GM10266 (cell line): ENCODE results near the gene FBXL7.

Source experiments
- DNase-seq: peaks from one replicate; pipeline ENCODE4 v3.0.0; 2012; ENCODE audit errors: extremely low spot score
- CTCF ChIP-seq: IDR thresholded peaks from 2 replicates; pipeline ENCODE4 v1.5.1; 2012; ENCODE audit warnings: mild to moderate bottlenecking, low read depth; ENCODE audit not compliant: control insufficient read depth, insufficient read depth; ENCODE audit errors: missing control alignments

The FBXL7 gene

DNA sequence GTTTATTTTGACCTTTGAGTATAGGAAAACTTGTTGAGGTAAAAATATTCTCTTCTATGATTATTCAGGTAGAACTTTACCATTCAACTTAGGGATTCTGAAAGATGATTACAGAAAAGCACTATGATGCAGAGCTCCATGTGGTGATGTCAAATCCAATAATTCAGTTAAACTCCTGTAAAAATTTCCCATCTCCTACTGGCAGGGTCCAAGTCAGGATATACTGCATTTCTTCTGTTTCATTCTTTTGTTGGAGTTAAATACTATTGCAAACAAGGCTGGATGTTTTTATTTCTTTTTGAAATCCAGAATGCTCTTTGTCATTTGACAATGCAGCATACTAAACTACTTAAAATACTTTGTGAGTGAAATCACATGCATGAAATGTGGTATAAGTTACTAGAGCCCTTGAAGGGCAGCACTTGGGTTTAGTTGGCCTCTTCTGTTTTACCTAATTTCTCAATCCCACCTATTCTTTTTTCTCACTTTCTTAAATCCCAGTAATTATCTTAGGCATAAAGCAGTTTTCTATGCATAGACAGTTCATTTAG is 204.5 kb downstream of the FBXL7 start:
- DNase-seq: no peak
- TF ChIP-seq CTCF: no peak

DNA sequence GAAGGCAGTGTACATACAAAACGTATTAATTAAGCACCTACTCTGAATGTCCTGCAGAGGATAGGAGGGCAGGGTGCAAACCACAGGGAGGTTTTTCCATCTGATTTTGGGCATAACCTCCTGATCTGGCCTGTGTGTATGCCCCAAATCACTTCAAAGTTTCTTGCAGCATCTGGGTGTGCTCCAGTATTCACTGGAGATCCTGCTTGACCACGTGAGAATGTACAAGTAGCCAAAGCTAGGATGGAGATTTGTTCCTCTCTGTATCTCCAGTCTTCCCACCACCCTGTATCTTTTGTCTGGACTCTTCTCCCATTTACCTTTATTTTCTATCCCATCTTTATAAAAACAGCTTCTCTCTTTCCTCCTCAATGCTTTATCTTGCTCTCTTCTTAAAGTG is 207.7 kb downstream of the FBXL7 start:
- TF ChIP-seq CTCF: no peak
- no peak for DNase-seq

- no peak for DNase-seq
- TF ChIP-seq CTCF: no peak
Measured at GRCh38 chr5:15711892-15712291, 211.9 kb downstream of the FBXL7 start.

- no peak for DNase-seq
- no peak for TF ChIP-seq CTCF
Measured at GRCh38 chr5:15715535-15715934, 215.6 kb downstream of the FBXL7 start.

GRCh38 chr5:15715967-15716366 is 216.0 kb downstream of the FBXL7 start:
- no peak for TF ChIP-seq CTCF
- no peak for DNase-seq

DNA sequence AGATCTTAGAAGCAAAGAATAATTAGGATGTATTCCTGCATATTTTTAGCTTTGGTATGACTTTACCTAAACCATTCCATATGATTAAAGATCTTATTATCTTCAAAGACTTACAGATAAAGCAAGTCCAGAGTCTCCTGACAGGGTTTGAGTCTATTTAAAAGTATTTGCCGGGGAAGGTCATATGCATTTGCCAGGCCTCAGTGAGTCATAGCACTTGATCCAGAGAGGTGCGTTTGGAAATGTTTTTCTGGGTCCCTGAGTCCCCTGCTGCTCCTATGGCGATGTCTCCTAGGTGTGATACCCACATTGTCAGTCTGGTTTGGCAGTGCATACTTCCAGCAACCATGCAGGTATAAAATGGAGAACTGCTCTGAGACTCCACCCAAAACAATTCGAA is 217.0 kb downstream of the FBXL7 start:
- DNase-seq: no peak
- no peak for TF ChIP-seq CTCF

- TF ChIP-seq CTCF: no peak
- no peak for DNase-seq
Measured at GRCh38 chr5:15718421-15719179, 218.6 kb downstream of the FBXL7 start.
